UCSD-AML1 (cell line): Measurements from ENCODE around the gene MED16.
"Not testable (repeated sequence)": the region's sequence is repeated elsewhere in the genome, so short reads cannot be mapped to it uniquely, and the experiment has no call there.

Experiments used
- DNase-seq: peaks from one replicate; lab custom pipeline; 2025; ENCODE audit not compliant: unreplicated experiment; lab: John Stamatoyannopoulos, UW

Gene MED16

DNA sequence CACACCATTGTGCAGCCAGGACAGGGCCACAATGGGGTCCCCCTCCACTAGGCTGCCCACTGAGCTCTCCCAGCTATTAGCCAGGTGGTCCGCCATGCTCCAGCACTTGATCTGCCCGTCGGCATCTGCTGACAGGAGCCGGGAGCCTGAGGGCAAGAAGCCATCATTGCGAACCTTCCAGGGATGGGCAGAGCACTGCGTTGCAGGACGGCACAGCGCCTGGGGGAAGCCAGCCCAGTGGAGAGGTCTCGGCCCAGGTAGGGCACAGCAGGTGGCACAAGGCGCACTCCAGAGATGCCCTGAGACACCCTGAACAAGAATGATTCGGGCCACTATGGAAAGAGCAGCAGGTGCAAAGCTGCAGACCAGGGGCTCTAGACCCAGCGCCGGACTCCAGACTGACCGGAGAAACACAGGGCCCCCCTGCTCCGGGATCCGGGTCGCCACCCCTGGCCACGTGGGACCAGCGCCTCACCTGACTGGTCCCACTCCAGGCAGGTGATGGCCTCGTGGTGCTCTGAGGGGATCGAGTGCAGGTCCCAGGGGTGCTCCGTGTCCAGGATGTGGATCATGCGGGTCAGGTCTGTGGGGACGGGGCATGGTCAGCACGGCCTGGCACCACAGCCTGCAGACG, 3.2 kb downstream of the MED16 start:
- DNase-seq, result no peak

DNA sequence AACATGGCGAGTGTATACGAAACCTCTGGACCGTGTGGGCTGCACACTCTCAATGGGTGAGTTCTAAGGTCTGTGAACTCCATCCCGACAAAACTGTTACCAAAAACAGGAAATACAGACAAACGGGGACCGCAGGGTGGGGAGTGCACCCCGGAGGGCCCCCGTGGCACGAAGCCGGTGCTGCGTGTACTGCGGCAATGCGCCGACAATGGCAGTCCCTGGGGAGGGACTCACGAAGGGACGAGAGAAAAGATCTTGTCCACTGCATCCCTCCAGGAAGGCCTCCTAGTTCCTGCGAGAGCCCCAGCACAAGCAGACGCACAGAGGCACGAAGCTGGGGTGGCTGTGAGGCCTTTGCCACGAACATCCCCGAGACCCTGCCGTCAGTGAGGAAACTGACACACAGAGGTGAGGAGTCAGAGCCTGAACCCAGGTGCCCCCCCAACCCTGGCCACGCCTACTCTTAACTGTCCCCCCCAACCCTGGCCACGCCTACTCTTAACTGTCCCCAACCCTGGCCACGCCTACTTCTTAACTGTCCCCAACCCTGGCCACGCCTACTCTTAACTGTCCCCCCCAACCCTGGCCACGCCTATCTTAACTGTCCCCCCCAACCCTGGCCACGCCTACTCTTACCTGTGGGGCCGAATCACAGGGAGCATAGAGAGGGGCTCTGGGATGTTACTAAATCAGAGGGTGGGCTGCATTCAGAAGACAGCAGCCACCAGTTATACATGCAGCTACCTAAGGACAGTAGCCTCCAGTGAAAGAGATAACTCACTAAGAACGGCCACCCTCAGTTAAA, 4.2 kb downstream of the MED16 start:
- DNase-seq, result no peak

DNA sequence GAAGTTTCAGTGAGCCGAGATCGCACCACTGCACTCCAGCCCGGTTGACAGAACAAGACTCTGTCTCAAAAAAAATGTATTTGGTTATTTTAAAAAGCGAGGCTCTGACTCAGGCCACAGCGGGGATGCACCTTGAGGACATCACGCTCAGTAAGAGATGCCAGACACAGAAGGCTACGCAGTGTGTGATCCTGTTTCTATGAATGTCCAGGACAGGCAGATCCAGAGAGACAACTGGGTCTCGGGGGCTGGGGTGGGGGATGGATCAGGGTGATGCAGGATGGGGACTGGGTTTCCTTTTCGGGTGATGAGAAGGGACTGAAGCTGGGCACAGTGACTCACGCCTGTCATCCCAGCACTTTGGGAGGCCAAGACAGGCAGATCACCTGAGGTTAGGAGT, 5.4 kb downstream of the MED16 start:
- DNase-seq, result no peak

DNA sequence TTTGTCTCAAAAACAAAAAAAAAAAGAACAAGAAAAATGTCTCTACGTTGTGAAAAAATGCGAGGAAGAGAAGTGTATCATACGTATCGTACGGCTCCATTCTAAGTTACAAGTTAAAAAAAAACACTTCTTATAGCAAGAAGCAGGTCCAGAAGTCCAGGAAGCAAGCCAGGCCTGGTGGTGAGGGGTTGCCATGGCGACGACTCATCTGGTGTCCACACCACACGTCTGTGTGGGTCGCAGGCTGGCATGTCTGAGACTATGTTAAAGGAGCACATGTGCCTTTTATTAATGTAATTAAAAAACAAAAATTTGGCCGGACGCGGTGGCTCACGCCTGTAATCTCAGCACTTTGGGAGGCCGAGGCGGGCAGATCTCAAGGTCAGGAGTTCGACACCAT, 5.9 kb downstream of the MED16 start:
- no peak for DNase-seq

DNA sequence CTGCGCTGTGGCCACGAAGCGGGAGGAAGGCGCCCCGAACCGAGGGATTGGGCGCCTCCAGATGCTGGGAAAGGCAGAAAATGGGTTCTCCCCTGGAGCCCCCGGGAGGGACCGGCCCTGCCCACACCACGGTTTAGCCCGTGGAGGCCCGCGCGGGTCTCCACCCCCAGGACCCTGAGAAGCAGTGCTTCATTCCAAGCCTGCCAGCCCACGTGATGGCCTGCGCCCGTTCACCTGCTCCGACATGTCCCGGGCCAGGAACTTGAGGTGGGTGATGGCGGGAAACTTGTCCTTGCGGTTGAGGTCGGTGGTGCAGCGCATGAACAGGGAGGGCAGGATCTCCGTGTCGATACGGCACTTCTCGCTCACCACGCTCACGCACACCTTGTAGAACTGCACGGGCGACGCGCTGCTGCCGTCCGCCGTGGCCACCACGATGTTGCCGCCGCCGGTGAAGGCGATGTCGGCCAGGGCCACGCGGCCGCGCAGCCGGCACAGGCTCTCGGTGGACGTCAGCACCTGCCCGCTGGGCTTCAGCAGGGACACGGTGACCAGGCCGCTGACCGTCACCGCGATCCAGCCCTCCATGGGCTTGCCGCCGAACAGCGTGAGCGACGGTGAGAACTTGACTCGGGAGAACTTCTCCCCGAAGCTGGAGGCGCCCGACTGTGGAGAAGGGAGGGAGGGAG, 7.3 kb downstream of the MED16 start:
- DNase-seq, result no peak

DNA sequence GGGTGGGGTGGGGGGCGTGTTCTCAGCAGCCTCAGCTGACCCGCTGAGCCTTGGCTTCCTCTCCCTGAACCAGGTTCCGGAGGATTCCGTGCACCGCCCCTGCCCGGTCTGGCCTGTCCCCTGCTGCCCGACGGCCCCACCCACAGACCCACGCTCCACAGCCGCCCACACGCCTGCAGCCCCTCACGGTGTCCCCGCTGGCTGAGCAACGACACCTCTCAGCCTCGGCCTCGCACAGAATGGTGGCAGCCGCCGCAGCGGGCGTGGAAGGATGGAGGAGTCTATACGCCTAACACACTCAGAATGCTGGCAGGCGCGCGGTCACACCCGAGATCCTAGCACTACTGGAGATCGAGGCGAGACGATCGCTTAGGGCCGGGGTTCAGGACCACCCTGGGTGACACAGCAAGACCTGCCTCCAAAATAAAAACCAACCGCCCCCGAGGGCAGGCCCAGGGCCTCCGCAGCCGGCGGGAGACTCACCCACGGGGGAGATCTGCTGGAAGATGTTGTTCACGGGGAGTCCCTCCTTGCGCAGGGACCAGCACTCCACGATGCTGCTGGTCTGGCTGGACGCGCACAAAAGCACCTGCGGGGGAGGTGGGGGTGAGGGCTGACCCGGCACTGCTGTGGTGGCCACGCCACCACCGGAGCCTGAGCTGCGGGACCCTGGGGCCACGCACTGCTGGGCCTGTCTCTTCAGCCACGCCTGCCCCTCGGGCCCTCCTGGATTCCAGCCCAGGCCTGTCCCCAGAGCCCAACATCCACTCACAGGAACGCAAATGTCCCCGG, 8.4 kb downstream of the MED16 start:
- no peak for DNase-seq

DNA sequence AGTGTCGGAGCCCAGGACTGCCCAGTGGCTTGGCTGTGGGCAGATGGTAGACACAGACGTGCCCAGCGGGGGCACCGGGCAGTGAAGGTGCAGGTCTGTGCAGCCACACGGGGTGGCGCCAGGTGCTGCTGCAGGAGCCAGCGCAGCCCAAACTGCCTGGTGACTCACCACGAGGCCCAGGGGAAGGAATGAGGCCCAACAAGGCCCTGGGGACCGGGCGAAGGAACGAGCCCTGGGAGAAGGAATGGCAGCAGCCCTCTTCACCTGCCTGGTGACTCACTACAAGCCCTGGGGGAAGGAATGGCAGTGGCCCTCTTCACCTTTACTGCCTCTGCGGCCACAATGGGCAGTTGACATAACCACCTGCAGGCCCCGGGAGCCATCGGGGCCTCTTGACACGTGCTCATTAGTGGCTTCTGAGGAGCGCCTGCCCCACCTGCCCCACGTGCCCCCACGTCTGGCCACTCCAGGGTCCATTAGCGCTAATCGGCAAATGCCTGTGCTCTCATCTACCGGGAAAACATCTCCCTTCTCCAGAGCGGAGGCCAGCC, 9.3 kb downstream of the MED16 start:
- DNase-seq, result no peak

DNA sequence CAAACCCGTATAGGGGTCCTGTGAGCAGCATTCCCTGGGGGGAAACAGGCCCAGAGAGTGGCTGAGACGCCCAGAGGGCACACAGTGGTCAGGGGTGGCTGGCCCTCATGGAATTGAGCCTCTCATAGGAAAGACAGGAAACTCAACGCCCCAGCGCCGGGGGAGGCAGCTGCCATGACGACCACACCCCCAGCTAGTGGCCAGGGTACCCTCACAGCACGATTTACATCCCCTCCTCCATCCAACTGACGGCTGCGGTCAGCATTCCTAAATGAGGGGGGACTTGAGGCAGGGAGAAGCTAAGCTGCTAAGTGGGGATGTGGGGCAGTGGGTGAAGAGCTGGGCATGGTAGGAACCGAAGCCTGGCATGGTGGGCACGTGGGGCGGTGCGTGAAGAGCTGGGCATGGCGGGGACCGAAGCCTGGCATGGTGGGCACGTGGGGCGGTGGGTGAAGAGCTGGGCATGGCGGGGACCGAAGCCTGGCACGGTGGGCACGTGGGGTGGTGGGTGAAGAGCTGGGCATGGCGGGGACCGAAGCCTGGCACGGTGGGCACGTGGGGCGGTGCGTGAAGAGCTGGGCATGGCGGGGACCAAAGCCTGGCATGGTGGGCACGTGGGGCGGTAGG, 10.0 kb downstream of the MED16 start:
- no peak for DNase-seq

DNA sequence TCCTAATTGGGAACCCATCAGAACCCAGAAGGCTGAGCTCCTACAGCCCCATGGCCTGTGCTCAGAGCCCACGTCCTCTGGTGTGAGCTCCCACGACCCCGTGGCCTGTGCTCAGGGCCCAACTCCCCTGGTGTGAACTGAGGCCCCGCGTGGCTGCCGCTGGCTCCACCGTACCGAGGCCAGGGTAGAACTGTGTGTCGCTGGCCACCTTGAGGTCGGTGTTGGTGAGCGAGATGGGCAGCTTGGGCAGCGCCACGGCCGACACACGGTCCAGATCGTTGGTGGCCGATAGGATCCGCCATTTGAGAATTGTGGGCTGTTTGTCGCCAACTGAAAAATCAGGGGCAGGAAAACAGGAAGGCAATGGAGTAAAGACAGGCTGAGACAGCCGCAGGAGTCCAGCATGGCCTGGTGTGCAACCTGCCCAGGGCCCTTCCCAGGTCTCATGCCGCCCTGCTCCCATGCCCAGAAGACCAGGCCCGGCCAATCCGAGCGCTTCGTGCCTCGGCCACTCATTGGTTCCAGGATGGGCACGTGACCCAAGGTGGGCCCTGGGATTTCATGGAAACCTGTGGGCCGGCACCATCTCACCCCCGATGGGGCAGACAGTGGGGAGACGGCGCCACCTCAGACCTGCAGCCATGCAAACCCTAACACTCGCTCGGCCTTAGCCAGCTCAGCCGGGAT, 11.5 kb downstream of the MED16 start:
- DNase-seq, result no peak

DNA sequence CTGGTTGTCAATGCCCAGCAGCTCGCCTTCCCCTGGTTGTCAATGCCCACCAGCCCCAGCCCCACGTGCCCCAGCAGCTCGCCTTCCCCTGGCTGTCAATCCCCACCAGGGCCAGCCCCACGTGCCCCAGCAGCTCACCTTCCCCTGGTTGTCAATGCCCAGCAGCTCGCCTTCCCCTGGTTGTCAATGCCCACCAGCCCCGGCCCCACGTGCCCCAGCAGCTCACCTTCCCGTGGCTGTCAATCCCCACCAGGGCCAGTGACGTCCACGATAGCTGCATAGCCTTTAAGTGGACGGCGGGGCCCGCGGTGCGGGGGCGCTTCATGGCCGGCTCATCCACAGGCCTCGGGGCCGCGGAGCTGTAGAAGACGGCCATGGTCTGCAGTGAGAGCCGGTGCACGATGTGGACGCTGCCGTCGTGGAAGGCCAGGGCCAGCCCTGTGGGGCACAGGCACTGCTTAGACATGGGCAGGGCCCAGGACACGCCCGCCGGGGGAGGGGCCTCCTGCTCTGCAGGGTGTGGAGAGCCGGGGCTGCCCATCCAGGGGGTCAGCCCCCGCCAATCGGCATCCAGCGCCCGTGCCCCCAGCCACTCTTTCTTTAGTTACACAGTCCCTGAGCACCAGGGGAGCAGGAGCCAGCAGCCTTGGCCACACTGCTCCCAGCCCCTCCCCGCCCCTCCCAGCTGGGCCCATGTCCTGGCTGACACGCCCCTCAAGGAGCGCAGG, 13.1 kb downstream of the MED16 start:
- DNase-seq, result no peak

DNA sequence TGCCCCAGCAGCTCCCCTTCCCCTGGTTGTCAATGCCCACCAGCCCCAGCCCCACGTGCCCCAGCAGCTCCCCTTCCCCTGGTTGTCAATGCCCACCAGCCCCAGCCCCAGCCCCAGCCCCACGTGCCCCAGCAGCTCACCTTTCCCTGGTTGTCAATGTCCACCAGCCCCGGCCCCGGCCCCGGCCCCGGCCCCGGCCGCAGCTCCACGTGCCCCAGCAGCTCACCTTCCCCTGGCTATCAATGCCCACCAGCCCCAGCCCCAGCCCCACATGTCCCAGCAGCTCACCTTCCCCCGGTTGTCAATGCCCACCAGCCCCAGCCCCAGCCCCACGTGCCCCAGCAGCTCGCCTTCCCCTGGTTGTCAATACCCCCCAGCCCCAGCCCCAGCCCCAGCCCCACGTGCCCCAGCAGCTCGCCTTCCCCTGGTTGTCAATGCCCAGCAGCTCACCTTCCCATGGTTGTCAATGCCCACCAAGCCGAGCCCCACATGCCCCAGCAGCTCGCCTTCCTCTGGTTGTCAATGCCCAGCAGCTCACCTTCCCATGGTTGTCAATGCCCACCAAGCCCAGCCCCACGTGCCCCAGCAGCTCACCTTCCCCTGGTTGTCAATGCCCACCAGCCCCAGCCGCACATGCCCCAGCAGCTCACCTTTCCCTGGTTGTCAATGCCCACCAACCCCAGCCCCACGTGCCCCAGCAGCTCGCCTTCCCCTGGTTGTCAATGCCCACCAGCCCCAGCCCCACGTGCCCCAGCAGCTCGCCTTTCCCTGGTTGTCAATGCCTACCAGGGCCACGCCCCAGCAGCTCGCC, 14.0 kb downstream of the MED16 start:
- DNase-seq, result not testable (repeated sequence)

DNA sequence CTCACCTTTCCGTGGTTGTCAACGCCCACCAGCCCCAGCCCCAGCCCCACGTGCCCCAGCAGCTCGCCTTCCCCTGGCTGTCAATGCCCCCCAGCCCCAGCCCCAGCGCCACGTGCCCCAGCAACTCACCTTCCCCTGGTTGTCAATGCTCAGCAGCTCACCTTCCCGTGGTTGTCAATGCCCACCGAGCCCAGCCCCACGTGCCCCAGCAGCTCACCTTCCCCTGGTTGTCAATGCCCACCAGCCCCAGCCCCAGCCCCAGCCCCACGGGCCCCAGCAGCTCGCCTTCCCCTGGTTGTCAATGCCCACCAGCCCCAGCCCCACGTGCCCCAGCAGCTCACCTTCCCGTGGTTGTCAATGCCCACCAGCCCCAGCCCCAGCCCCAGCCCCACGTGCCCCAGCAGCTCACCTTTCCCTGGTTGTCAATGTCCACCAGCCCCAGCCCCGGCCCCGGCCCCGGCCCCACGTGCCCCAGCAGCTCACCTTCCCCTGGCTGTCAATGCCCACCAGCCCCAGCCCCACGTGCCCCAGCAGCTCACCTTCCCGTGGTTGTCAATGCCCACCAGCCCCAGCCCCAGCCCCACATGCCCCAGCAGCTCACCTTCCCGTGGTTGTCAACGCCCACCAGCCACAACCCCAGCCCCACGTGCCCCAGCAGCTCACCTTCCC, 14.9 kb downstream of the MED16 start:
- not testable (repeated sequence) for DNase-seq

DNA sequence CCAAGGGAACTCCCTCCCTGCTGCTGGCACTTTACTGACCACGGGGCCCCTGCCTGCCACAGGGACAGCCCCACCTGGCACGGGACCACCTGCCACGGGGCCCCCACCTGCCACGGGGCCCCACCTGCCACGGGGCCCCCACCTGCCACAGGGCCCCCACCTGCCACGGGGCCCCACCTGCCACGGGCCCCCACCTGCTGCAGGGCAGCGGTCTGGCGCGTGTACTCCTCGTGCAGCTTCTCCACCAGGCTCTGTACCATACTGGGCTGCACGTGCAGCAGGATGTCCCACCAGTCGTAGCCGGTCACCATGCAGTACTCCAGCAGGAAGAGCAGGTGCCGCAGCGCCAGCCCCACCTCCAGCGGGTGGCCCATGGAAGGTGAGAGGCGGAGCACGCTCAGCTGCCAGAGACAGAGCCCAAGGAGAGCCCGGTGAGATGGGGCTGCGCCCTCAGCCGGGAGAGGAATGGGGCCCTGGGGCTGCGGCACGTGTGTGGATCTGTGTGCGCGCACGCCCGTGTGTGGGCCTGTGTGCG, 16.1 kb downstream of the MED16 start:
- no peak for DNase-seq

DNA sequence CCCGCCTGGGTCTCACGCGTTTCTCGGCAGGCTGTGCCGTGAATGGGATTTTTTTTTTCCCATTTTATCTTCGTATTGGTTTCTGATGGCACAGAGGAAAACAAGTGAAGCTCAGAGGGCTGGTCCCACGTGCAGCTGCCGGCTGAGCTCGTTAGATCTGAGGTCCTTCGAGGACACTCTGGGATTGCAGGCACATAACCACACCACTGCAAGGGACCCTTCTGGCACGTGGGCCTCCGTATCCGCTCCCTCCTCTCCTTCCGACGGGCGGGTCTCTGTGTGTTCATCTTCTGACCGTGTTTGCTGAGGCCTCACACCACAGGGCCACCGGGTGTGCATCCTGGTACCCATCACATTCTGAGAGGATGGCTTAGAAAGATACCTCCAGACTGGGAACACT, 16.9 kb downstream of the MED16 start:
- DNase-seq, result no peak

DNA sequence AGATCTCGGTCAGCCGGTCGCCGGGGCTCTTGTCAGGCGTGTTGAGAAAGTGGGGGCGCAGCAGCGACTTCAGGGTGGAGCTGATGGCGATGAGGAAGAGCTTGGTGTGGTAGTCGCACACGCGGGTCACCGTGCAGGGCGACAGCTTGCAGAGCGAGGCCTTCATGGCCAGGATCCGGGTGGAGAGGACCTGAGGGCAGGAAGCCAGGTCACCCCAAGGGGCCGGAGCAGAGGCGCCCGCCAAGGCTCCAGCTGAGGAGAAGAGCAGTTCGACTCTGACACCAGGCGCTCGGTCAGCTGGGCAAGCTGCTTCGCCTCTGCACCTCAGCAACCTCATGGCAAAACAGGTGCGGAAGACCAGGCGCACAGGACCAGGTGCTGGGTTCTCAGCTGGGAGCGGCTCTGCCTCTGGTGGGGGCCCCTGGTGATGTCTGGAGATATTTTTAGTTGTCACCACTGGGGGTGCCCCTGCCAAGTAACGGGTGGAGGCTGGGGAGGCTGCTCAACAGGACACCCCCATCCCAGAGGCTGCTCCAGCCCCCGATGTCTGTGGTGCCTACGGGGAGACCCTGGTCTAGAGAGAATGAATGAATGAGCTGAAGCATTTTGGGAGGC, 17.6 kb downstream of the MED16 start:
- DNase-seq, result no peak

DNA sequence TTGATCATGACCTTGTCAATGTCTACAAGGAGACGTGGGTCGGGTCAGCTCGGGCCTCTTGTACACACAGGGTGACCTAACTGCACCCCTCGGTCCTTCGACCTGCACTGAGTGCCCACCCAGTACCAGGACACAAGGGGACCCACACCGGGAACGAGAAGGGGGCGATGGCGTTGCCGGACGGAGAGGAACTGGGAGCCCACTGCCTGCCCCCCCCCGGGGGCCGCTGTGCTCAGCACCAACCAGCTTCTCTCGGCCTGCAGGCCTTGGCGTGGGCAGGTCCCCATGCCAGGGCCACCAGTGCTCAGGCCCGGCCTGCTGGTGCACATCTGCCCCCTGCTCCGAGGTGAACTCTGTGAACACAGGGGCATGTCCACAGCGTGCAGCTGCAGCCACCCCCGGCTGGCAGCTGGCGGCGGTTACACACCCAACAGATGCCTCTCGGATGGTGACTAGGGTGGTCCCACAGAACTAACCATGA, 19.4 kb downstream of the MED16 start:
- no peak for DNase-seq

DNA sequence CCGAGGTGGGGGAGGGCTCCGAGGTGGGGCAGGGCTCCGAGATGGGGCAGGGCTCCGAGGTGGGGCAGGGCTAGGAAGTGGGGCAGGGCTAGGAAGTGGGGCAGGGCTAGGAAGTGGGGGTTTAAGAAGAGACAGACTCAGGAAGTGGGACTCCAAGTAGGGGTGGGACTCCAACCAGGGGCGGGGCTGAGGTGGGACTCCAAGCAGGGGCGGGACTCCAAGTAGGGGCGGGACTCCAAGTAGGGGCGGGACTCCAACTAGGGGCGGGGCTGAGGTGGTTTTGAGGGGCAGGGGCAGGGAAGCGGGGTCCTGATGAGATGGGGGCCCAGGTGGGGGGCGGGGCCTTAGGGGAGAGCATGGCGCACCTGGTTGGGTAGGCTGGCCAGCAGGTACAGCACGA, 19.9 kb downstream of the MED16 start:
- DNase-seq, result peak; percentile 30
